Activated naive CD4-positive, alpha-beta T cell treated with anti-CD3 and anti-CD28 coated beads, Interleukin-2, amount 50 U/mL, for 72 hours (primary cell): Measurements from ENCODE around the gene MTA2. TPM values are rescaled to one million over a fixed set of nuclear protein-coding genes. Genes with fewer than 3 reads are reported as not detected.
"Not testable (repeated sequence)": the region's sequence is repeated elsewhere in the genome, so short reads cannot be mapped to it uniquely, and the experiment has no call there.

Experiments used
- ATAC-seq, 2 donors: fragments of 150-1000 bp; cut with Tn5 transposase; 2 replicates each; pipeline ENCODE4 v1.10.0; 2021; ENCODE audit warnings: mild to moderate bottlenecking in 2 of 2, moderate library complexity in 2 of 2
- DNase-seq, 2 donors: peaks; one replicate each; pipeline ENCODE4 v3.0.0; 2021 to 2022; ENCODE audit warnings: low spot score in 2 of 2
- H3K27ac Mint-ChIP-seq, 2 donors: one replicate each; pipeline ENCODE4 v1.8.0; 2022; ENCODE audit warnings: mild to moderate bottlenecking in 2 of 2, mixed read lengths in 2 of 2
- H3K36me3 Mint-ChIP-seq, 2 donors: one replicate each; pipeline ENCODE4 v1.8.0; 2022; ENCODE audit warnings: mixed read lengths in 2 of 2
- H3K9me3 Mint-ChIP-seq, 2 donors: one replicate each; pipeline ENCODE4 v1.8.0; 2022; ENCODE audit warnings: mixed read lengths in 2 of 2
- total RNA-seq, 2 donors: library from RNA; stranded (reverse); gene quantifications; one replicate each; pipeline ENCODE4 v1.2.3, GENCODE V29; 2022

MTA2 gene
- total RNA-seq, 2 donors from 2014 or later: 180 to 259 TPM

GRCh38 chr11:62621027-62621566 lies 19.4 kb upstream of the MTA2 start:
- DNase-seq: no peak
- Mint-ChIP-seq H3K9me3 (no peaks in the 10 kb centered on the region), H3K27ac (peak overlapping the region; percentile 92 to 98), H3K36me3 (peaks cover 19 to 20% of the 10 kb centered on the region in 2 donors)
- ATAC-seq: no peak

- not testable (repeated sequence) for H3K9me3 Mint-ChIP-seq, ATAC-seq, DNase-seq
- Mint-ChIP-seq H3K27ac (peak overlapping the region in 1 of 2 donors; percentile 30), H3K36me3 (peaks cover 16 to 19% of the 10 kb centered on the region in 2 donors)
Measured at GRCh38 chr11:62616957-62617356, 15.3 kb upstream of the MTA2 start.

GRCh38 chr11:62615521-62615920 lies 13.9 kb upstream of the MTA2 start:
- Mint-ChIP-seq H3K27ac (peak overlapping the region in 1 of 2 donors; percentile 86), H3K36me3 (peaks cover 13 to 16% of the 10 kb centered on the region in 2 donors), H3K9me3 (no peaks in the 10 kb centered on the region)
- ATAC-seq (no peak), DNase-seq (no peak)

GRCh38 chr11:62614275-62614674 lies 12.6 kb upstream of the MTA2 start:
- H3K27ac Mint-ChIP-seq: peak overlapping the region; percentile 86 to 95
- ATAC-seq (peak in 1 of 2 donors; percentile 14), DNase-seq (no peak)
- H3K9me3 Mint-ChIP-seq: no peaks in the 10 kb centered on the region
- peaks cover 15 to 19% of the 10 kb centered on the region in 2 donors for H3K36me3 Mint-ChIP-seq

- Mint-ChIP-seq H3K9me3 (no peaks in the 10 kb centered on the region), H3K36me3 (peaks cover 15% of the 10 kb centered on the region in 2 donors)
- peak in 1 of 2 donors; percentile 64 for DNase-seq
Measured at GRCh38 chr11:62613291-62613778, 11.7 kb upstream of the MTA2 start.

GRCh38 chr11:62612366-62613290 lies 11.0 kb upstream of the MTA2 start, which contains the start of the genes EML3 and ROM1:
Gene EML3, minus strand, starts transcription at chr11:62612775. Its CDS starts 318 bp downstream, at chr11:62612457.
Gene ROM1, plus strand, starts transcription at chr11:62613257. Its CDS starts 25 bp downstream, at chr11:62613282.
- ATAC-seq (peak; percentile 59 to 81), DNase-seq (peak; percentile 84 to 97)
- H3K36me3 Mint-ChIP-seq: peaks cover 15% of the 10 kb centered on the region in 2 donors
- no peaks in the 10 kb centered on the region for H3K9me3 Mint-ChIP-seq
- peak within 1 kb of the TSS; percentile 91 to 99 for H3K27ac Mint-ChIP-seq

More at GRCh38 chr11:62613291-62613778, 11.7 kb upstream of the MTA2 start:
- peak overlapping the region in 1 of 2 donors; percentile 86 for H3K27ac Mint-ChIP-seq
- ATAC-seq: no peak

- peak in 1 of 2 donors; percentile 70 for DNase-seq
- ATAC-seq: peak; percentile 44 to 72
- H3K36me3 Mint-ChIP-seq: peaks cover 15% of the 10 kb centered on the region in 2 donors
- H3K9me3 Mint-ChIP-seq: no peaks in the 10 kb centered on the region
- peak overlapping the region; percentile 91 to 99 for H3K27ac Mint-ChIP-seq
Measured at GRCh38 chr11:62611705-62612365, 10.2 kb upstream of the MTA2 start.

GRCh38 chr11:62610814-62611704 lies 9.4 kb upstream of the MTA2 start:
- Mint-ChIP-seq H3K36me3 (peaks cover 15% of the 10 kb centered on the region in 2 donors), H3K27ac (peak overlapping the region; percentile 91 to 99), H3K9me3 (no peaks in the 10 kb centered on the region)
- no peak for DNase-seq
- no peak for ATAC-seq

GRCh38 chr11:62610403-62610802 lies 8.7 kb upstream of the MTA2 start:
- ATAC-seq: no peak
- DNase-seq: no peak
- H3K27ac Mint-ChIP-seq: peak overlapping the region; percentile 91 to 93
- H3K36me3 Mint-ChIP-seq: peaks cover 15% of the 10 kb centered on the region in 2 donors
- H3K9me3 Mint-ChIP-seq: no peaks in the 10 kb centered on the region

GRCh38 chr11:62608776-62609175 lies 7.1 kb upstream of the MTA2 start:
- H3K27ac Mint-ChIP-seq: peak overlapping the region; percentile 4 to 53
- H3K9me3 Mint-ChIP-seq: no peaks in the 10 kb centered on the region
- ATAC-seq (no peak), DNase-seq (no peak)
- H3K36me3 Mint-ChIP-seq: peaks cover 20% of the 10 kb centered on the region in 2 donors

- ATAC-seq (no peak), DNase-seq (no peak)
- Mint-ChIP-seq H3K9me3 (no peaks in the 10 kb centered on the region), H3K36me3 (peaks cover 28 to 31% of the 10 kb centered on the region in 2 donors), H3K27ac (peak overlapping the region in 1 of 2 donors; percentile 18)
Measured at GRCh38 chr11:62607714-62608113, 6.0 kb upstream of the MTA2 start.

- Mint-ChIP-seq H3K36me3 (peaks cover 27 to 32% of the 10 kb centered on the region in 2 donors), H3K27ac (peak overlapping the region in 1 of 2 donors; percentile 55)
- ATAC-seq: no peak
Measured at GRCh38 chr11:62605902-62606301, 4.2 kb upstream of the MTA2 start.

GRCh38 chr11:62605467-62605866 lies 3.8 kb upstream of the MTA2 start:
- Mint-ChIP-seq H3K36me3 (peaks cover 28 to 32% of the 10 kb centered on the region in 2 donors), H3K27ac (peak overlapping the region in 1 of 2 donors; percentile 28), H3K9me3 (no peaks in the 10 kb centered on the region)
- ATAC-seq (no peak), DNase-seq (no peak)

More at GRCh38 chr11:62605902-62606301, 4.2 kb upstream of the MTA2 start:
- H3K9me3 Mint-ChIP-seq: no peaks in the 10 kb centered on the region
- no peak for DNase-seq

GRCh38 chr11:62604460-62605120 lies 2.9 kb upstream of the MTA2 start:
- DNase-seq (no peak), ATAC-seq (no peak)
- Mint-ChIP-seq H3K9me3 (no peaks in the 10 kb centered on the region), H3K36me3 (peaks cover 31 to 36% of the 10 kb centered on the region in 2 donors), H3K27ac (peak overlapping the region in 1 of 2 donors; percentile 28)

GRCh38 chr11:62603776-62604299 lies 2.2 kb upstream of the MTA2 start:
- Mint-ChIP-seq H3K27ac (peak overlapping the region in 1 of 2 donors; percentile 22), H3K36me3 (peaks cover 39 to 43% of the 10 kb centered on the region in 2 donors), H3K9me3 (no peaks in the 10 kb centered on the region)
- DNase-seq: no peak
- no peak for ATAC-seq
